Measurements from ENCODE around the gene NKAIN1. TPM values are rescaled to one million over a fixed set of nuclear protein-coding genes. Genes with fewer than 3 reads are reported as not detected.

Gene NKAIN1
- total RNA-seq, 2 experiments from 2014 or later: 0.26 to 0.79 TPM

DNA sequence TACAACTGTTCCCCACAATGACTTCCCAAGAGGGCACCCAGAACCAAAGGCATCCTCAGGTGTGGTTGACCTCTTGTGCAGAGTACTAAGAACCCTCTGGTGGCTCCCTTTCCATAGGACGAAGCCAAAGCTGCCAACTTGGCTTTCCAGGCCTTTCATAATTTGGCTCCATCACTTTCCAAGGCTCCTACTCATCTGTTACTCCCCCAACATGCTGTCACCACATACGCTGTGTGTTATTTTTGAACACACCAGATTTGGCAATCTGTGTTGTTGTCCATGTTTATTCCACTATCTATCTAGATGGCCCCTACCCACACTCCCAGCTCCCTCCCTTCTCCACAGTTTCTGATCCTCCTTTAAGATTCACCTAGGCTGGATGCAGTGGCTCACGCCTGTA, 10.2 kb upstream of the NKAIN1 start:
- Mint-ChIP-seq H3K27me3 (no peaks in the 10 kb centered on the region), H3K36me3 (no peaks in the 10 kb centered on the region), H3K27ac (no peak overlapping the region), H3K4me1 (no peaks in the 10 kb centered on the region), H3K4me3 (no peak overlapping the region), H3K9me3 (ENCODE audit: low read depth) (no peaks in the 10 kb centered on the region)
- no peak for DNase-seq
- CTCF ChIA-PET: no interaction called here
- no peak for ATAC-seq

DNA sequence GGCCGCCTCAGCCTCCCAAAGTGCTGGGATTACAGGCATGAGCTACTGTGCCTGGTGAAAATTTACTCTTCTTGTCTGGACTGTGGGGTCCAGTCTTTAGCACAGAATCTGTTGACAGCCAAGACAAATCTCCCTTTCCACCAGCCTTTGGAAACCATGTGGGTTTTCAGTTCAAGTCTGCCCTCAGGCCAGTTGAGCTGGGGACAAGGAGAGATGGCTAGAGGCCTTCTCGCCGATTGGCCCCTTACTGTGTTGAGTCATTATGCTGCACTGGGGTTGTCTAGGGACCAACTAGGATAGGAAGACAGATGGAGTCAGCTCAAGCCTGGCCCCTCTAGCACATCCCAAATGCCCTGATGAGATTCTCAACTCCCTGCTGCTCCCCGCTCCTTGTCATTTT, 8.6 kb upstream of the NKAIN1 start:
- no peaks in the 10 kb centered on the region for H3K36me3 Mint-ChIP-seq

DNA sequence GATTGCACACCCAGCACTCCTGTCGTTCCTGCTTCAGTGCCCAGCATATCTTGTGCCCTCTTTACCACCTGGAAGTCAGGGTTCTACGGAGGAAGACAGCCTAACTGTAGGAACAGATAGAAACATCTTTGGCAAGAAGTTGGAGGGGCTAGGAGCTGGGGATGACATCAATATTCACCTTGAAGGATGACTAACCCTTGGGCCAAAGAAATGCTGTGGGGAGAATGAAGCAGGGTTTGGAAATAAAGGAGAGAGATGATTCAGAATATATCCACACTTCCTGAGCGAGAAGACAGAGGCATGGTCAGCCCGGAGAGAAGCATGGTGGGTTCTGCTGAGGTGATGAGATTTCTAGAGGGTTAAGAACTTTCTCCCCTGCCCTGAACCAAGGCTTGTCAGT, 4.6 kb upstream of the NKAIN1 start:
- CTCF ChIA-PET: no interaction called here
- Mint-ChIP-seq H3K27me3 (peaks cover 10% of the 10 kb centered on the region), H3K4me3 (no peak overlapping the region), H3K27ac (no peak overlapping the region), H3K36me3 (peaks cover 3% of the 10 kb centered on the region), H3K4me1 (peaks cover 17% of the 10 kb centered on the region), H3K9me3 (ENCODE audit: low read depth) (no peaks in the 10 kb centered on the region)
- DNase-seq (no peak), ATAC-seq (no peak)

More for the DNA sequence above, 8.6 kb upstream of the NKAIN1 start:
- H3K27me3 Mint-ChIP-seq: no peaks in the 10 kb centered on the region
- H3K4me3 Mint-ChIP-seq: no peak overlapping the region
- H3K27ac Mint-ChIP-seq: no peak overlapping the region
- ATAC-seq: no peak
- CTCF ChIA-PET: interaction anchor here (0.6 kb wide), 1 partner anchor 16 kb away, joined by 3 read pairs; no protein-coding TSS in a partner anchor
- no peaks in the 10 kb centered on the region for H3K4me1 Mint-ChIP-seq
- no peak for DNase-seq
- no peaks in the 10 kb centered on the region for H3K9me3 Mint-ChIP-seq (ENCODE audit: low read depth)

DNA sequence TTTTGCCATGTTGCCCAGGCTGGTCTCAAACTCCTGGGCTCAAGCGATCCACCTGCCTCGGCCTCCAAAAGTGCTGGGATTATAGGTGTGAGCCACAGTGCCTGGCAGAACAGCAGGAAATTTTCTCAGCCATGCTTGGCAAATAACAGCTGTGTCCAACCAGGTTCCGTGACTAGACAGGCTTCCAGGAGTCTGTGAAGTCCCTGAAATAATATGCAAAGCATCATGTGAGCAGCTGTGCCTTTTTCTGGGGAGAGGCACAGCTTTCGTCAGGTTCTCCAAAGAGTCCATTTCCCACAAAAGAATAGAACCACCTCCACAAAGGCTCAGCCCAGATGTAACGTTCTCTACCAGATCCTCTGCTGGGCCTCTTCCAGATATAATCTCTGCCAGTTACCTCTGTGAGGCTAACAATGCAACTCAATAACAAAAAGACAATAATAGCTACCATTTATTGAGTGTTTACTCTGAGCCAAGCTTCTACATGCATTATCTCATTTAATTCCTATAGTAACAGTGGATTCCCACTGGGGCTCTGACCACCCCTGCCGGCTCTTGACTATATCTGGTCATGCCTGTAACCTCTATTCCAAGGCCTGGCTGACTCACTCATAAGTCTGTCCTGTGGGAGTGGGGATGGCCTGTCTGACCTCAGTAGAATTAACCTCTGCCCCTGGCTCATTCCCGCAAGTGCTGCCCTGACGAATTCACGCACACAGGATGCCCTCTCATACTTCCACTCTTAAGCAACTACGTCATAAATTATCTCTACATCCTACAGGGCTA, 4.0 kb upstream of the NKAIN1 start:
- H3K27ac Mint-ChIP-seq: no peak overlapping the region

DNA sequence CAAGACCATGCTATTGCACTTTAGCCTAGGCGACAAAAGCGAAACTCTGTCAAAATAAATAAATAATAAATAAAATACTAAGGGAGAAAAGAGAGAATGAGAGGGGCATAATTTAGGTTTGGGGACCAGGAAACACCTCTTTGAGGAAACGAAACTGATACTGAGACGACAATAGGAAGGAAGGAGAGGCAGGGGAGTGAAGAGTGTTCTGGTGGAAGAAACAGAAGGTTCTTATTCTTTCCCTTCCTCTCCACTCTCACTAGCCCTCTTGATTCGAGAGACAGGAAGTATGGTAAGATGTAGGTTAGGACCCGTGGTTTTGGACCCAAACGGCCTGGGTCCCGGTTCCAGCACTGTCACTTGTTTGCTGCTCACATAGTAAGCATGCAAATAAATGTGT, 1.6 kb upstream of the NKAIN1 start:
- Mint-ChIP-seq H3K4me3 (no peak overlapping the region), H3K36me3 (peaks cover 3% of the 10 kb centered on the region), H3K27me3 (peaks cover 40% of the 10 kb centered on the region), H3K27ac (peak overlapping the region; percentile 81), H3K4me1 (peaks cover 24% of the 10 kb centered on the region), H3K9me3 (ENCODE audit: low read depth) (no peaks in the 10 kb centered on the region)
- no peak for DNase-seq
- CTCF ChIA-PET: no interaction called here
- ATAC-seq: peak; percentile 20

More for the DNA sequence above, 4.0 kb upstream of the NKAIN1 start:
- DNase-seq (no peak), ATAC-seq (no peak)
- CTCF ChIA-PET: no interaction called here
- peaks cover 23% of the 10 kb centered on the region for H3K4me1 Mint-ChIP-seq
- H3K27me3 Mint-ChIP-seq: peaks cover 16% of the 10 kb centered on the region
- no peaks in the 10 kb centered on the region for H3K9me3 Mint-ChIP-seq (ENCODE audit: low read depth)
- peaks cover 3% of the 10 kb centered on the region for H3K36me3 Mint-ChIP-seq
- H3K4me3 Mint-ChIP-seq: no peak overlapping the region

DNA sequence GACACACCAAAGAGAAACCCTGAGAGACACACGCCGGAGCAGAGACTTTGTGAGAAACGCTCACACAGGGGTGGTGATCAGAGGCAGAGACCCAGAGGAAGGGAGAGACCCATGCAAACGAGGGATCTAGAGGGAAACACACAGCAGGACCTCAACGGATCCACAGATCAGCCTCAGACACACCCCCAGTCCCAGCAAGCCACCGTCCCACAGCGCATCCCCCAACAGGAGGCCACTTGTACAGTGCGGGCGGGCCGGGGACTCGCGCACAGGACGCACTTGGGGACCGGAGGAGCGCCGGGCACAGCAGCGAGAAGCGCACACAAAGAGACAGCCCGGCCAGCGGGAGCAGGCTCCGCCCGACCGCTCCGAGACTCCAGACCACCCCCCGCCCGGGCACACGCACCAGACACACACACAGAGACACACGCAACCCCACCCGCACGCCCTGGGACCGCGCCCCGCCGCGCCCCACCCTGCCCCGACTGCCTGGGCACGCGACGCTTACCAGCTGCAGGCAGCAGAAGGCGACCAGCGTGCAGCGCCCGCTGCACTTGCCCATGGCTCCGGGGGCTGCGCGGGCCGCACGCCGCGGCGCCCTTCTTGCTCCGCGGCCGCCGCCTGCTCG, 587 bp downstream of the NKAIN1 start:
- no peak for DNase-seq
- Mint-ChIP-seq H3K27me3 (peaks cover 62% of the 10 kb centered on the region), H3K4me3 (peak overlapping the region; percentile 57), H3K9me3 (ENCODE audit: low read depth) (no peaks in the 10 kb centered on the region), H3K4me1 (peaks cover 24% of the 10 kb centered on the region), H3K36me3 (peaks cover 3% of the 10 kb centered on the region), H3K27ac (no peak overlapping the region)
- CTCF ChIA-PET: no interaction called here
- peak; percentile 55 for ATAC-seq

DNA sequence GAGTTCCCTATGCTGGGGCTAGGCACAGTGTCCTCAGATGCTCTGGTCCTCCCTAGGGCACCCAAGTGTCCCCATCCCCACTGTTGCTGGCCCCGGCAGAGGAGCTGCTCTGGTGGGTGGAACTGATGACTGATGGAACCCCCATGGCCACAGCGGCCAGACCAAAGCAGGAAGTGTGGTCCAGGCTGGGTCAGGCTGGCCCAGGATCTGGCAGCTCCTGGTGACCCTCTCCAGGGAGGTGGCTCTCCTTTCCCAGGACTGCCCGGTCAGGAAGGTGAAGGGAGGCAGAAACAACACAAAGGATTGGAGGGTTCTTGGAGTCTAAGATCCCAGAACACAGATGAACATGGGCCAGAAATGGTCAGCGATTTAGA, 1.1 kb downstream of the NKAIN1 start:
- Mint-ChIP-seq H3K27ac (no peak overlapping the region), H3K4me1 (peaks cover 24% of the 10 kb centered on the region), H3K27me3 (peaks cover 64% of the 10 kb centered on the region), H3K9me3 (ENCODE audit: low read depth) (no peaks in the 10 kb centered on the region), H3K4me3 (peak overlapping the region; percentile 57), H3K36me3 (peaks cover 3% of the 10 kb centered on the region)
- ATAC-seq (no peak), DNase-seq (no peak)
- CTCF ChIA-PET: interaction anchor here (1.0 kb wide), 1 partner anchor 58 kb away, joined by 3 read pairs; no protein-coding TSS in a partner anchor

DNA sequence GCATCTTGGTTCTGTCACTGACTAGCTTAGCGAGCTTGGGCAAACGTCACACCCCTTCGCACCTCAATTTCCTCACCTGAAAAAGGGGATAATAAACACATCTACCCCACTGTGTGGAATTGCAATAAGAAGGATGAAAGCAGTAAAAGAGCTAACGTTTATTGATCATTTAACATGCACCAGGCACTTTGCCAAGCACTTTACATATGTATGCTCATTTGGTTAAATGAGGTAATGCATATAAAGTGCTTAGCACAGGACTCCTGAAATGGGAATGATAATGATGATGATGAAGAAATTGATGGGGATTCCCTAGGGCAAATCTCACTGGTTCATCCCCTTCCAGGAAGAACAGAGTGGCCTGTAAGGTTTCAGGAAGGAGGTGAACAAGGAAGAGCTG, 4.8 kb downstream of the NKAIN1 start:
- peaks cover 8% of the 10 kb centered on the region for H3K4me1 Mint-ChIP-seq
- ATAC-seq (no peak), DNase-seq (no peak)
- no peak overlapping the region for H3K27ac Mint-ChIP-seq
- no peak overlapping the region for H3K4me3 Mint-ChIP-seq
- no peaks in the 10 kb centered on the region for H3K9me3 Mint-ChIP-seq (ENCODE audit: low read depth)
- H3K36me3 Mint-ChIP-seq: no peaks in the 10 kb centered on the region
- peaks cover 54% of the 10 kb centered on the region for H3K27me3 Mint-ChIP-seq
- CTCF ChIA-PET: interaction anchor here (1.3 kb wide), 1 partner anchor 160 kb away, joined by 3 read pairs; no protein-coding TSS in a partner anchor

DNA sequence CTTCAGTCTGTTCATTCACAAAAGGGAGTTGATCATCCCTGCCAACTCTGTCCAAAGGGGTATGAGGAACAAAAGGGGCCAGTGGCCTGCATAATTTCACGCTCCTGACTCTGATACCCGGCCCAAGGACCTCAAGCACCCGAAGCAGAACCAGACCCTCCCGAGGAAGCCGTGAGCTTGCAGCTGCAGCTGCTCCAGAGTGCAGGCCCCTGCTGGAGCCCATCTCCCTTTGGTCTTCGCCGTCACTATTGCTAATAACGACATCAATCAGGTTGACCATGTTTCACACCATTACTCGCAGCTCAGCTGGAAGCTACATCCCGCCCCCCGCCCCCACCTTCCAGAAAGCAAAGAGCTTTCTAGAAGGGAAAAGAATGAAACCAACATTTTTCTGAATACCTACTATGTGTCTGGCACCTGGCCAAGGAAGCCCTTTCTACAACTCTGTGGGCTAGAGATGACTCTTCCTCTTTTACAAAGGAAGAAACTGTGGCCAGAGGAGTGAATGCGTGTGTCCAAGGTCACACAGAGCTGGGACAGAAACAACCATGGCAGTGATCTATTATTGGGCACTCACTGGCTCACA, 5.5 kb downstream of the NKAIN1 start:
- Mint-ChIP-seq H3K4me3 (no peak overlapping the region), H3K27me3 (peaks cover 54% of the 10 kb centered on the region), H3K4me1 (peaks cover 7% of the 10 kb centered on the region), H3K36me3 (no peaks in the 10 kb centered on the region), H3K27ac (no peak overlapping the region), H3K9me3 (ENCODE audit: low read depth) (no peaks in the 10 kb centered on the region)
- DNase-seq: no peak
- no peak for ATAC-seq
- CTCF ChIA-PET: no interaction called here

DNA sequence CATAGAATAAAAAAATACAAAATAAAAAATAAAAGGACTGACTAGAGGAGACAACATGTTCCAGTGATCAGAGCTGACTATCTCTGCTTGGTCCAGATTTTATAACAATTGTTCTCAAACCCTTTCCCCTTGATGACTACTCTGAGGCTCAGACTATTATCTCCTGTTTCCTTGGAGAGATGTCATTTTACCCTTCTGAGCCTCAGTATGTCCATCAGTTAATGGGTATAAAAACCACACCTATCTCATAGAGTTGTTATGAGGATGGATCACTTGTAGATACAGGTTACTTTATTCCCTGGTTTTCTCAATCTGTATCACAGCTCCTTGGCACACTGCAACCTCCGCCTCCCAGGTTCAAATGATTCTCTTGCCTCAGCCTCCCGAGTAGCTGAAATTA, 7.0 kb downstream of the NKAIN1 start:
- ATAC-seq: no peak
- Mint-ChIP-seq H3K36me3 (no peaks in the 10 kb centered on the region), H3K9me3 (ENCODE audit: low read depth) (no peaks in the 10 kb centered on the region), H3K27me3 (peaks cover 38% of the 10 kb centered on the region), H3K27ac (no peak overlapping the region), H3K4me3 (no peak overlapping the region), H3K4me1 (no peaks in the 10 kb centered on the region)
- CTCF ChIA-PET: interaction anchor here (1.1 kb wide), 1 partner anchor 69 kb away, joined by 3 read pairs; no protein-coding TSS in a partner anchor
- DNase-seq: no peak

DNA sequence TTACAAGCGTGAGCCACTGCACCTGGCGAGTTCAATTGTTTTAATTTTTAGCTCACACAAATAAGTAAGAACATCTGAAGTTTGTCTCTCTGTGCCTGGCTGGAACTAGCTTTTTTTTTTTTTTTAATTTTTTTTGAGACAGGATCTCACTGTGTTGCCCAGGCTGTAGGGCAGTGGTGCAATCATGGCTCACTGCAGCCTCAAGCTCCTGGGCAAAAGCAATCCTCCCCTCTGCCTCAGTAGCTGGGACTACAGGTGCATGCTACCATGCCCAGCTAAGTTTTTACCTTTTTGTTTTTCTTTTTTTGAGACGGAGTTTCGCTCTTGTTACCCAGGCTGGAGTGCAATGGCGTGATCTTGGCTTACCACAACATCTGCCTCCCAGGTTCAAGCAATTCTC, 7.9 kb downstream of the NKAIN1 start:
- CTCF ChIA-PET: interaction anchor here (0.7 kb wide), 2 partner anchors 65 to 450 kb away, joined by 3 read pairs; partner anchors contain the start of gene SNRNP40
- H3K9me3 Mint-ChIP-seq (ENCODE audit: low read depth): no peaks in the 10 kb centered on the region
- no peak for ATAC-seq
- H3K4me1 Mint-ChIP-seq: no peaks in the 10 kb centered on the region
- no peak overlapping the region for H3K4me3 Mint-ChIP-seq
- no peak for DNase-seq
- peaks cover 29% of the 10 kb centered on the region for H3K27me3 Mint-ChIP-seq
- H3K36me3 Mint-ChIP-seq: no peaks in the 10 kb centered on the region
- H3K27ac Mint-ChIP-seq: no peak overlapping the region

DNA sequence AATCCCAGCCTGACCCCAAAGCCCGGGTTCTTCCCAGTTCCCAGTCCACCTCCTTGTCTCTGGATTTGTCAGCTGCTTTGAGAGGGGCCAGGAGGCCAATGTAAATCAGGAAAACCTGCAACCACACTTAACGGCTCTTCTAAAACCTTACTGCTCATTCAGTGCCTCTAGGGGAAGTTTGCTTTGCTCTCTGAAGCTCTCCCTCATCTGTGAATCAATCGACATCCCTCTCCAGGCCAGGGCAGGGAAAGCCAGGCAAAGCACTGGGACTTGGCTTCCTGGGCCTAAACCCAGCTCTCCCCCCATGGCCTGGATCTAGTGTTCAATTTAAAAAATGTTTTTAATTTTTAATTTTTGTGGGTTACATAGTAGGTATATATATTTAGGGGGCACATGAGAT, 9.3 kb downstream of the NKAIN1 start:
- Mint-ChIP-seq H3K27me3 (peaks cover 15% of the 10 kb centered on the region), H3K27ac (no peak overlapping the region), H3K36me3 (no peaks in the 10 kb centered on the region), H3K4me1 (no peaks in the 10 kb centered on the region), H3K9me3 (ENCODE audit: low read depth) (no peaks in the 10 kb centered on the region), H3K4me3 (no peak overlapping the region)
- CTCF ChIA-PET: no interaction called here
- DNase-seq (no peak), ATAC-seq (no peak)

DNA sequence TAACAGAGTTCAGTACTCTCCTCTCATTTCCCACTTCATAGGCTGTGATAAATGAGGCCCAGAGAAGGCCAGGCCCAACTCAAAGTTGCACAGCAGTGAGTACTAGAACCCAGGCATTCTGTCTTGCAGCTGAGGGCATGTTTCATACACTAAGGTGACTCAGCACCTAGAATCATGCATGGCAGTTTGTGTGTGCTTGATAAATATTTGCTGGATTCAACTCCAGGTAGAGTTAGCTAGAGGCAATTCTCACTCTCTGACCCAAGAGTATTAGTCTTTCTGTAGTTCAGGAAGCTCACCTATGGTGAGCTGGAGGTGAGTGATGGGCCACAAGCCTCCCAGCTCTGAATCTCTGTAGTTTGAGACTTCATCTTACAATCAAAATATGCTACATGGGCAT, 10.7 kb downstream of the NKAIN1 start:
- no peak overlapping the region for H3K4me3 Mint-ChIP-seq
- no peaks in the 10 kb centered on the region for H3K9me3 Mint-ChIP-seq (ENCODE audit: low read depth)
- peaks cover 1% of the 10 kb centered on the region for H3K27me3 Mint-ChIP-seq
- H3K27ac Mint-ChIP-seq: no peak overlapping the region
- no peaks in the 10 kb centered on the region for H3K36me3 Mint-ChIP-seq
- ATAC-seq (no peak), DNase-seq (no peak)
- CTCF ChIA-PET: no interaction called here
- no peaks in the 10 kb centered on the region for H3K4me1 Mint-ChIP-seq
